NT2/D1 (cell line): ENCODE measurements around the gene REC114.

Experiments used
- DNase-seq: peaks from one replicate; pipeline ENCODE4 v3.0.0-alpha.2; 2011; ENCODE audit warnings: low read depth, low spot score
- H3K27me3 ChIP-seq: 2 replicates; pipeline ENCODE4 v1.6.0; 2011; ENCODE audit warnings: mild to moderate bottlenecking; ENCODE audit not compliant: insufficient read length, insufficient read depth
- H3K36me3 ChIP-seq: 2 replicates; pipeline ENCODE4 v1.6.1; 2011; ENCODE audit warnings: mild to moderate bottlenecking, low read length, mixed read lengths; ENCODE audit not compliant: insufficient read depth, insufficient read length
- H3K4me1 ChIP-seq: 2 replicates; pipeline ENCODE4 v1.5.1; 2011; ENCODE audit not compliant: insufficient read depth, insufficient read length
- H3K4me3 ChIP-seq: 2 replicates; pipeline ENCODE4 v1.5.1; 2011; ENCODE audit warnings: low read depth; ENCODE audit not compliant: insufficient read length
- H3K9ac ChIP-seq: 2 replicates; pipeline ENCODE4 v1.6.0; 2011; ENCODE audit warnings: low read depth; ENCODE audit not compliant: insufficient read length
- H3K9me3 ChIP-seq: 2 replicates; pipeline ENCODE4 v1.5.1; 2011; ENCODE audit warnings: mild to moderate bottlenecking, low read length; ENCODE audit not compliant: insufficient read depth
- SUZ12 ChIP-seq: IDR thresholded peaks from 2 replicates; pipeline ENCODE4 v1.6.1; 2011; ENCODE audit not compliant: insufficient read length, insufficient read depth; ENCODE audit errors: extremely low read depth
- YY1 ChIP-seq: IDR thresholded peaks from 2 replicates; pipeline ENCODE4 v1.6.1; 2011; ENCODE audit not compliant: insufficient read length, insufficient read depth
- ZNF274 ChIP-seq: IDR thresholded peaks from 2 replicates; pipeline ENCODE4 v1.6.1; 2011; ENCODE audit warnings: mild to moderate bottlenecking, low read depth, low read length

Gene REC114

DNA sequence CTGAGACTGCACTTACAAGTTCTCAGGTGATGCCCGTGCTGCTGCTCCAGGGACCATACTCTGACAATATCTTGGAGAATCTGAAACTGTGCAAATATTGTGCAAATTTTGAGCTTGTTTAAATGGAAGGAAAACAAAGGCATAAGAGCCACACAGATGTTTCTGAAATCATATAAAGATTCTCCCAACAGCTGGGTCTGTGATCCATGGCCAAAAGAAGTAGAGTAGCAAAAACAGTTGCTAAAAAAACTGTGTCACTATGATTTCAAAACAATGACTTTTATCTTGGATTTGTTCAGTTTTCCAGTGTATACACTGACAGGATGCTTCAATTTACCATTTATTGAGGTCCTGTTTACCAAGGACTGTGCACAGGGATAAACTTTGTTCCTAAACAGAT lies 164.9 kb downstream of the REC114 start:
- Histone ChIP-seq H3K36me3 (peaks cover 3% of the 10 kb centered on the region), H3K9ac (no peak overlapping the region), H3K4me3 (no peak overlapping the region), H3K9me3 (no peaks in the 10 kb centered on the region), H3K4me1 (no peaks in the 10 kb centered on the region), H3K27me3 (no peaks in the 10 kb centered on the region)
- TF ChIP-seq YY1 = no peak
- TF ChIP-seq ZNF274 = no peak
- TF ChIP-seq SUZ12 = no peak
- no peak for DNase-seq

DNA sequence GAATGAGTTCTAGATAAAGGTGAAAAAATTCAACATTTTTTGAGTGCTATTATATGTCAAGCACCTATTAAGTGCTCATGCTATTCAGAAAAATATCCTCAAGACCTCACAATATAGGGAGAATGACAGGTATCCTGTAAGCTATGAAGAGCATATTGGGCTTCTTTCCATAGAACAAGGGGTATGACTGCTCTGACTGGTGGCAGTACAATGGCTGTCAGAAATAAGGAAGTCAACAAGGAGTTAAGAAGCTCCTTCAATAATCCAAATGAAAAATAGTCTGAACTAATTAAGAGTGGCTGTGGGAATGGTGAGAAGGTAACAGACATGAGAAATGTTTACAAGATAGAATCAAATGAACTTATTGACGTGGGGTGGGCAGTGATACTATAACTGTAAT lies 165.5 kb downstream of the REC114 start:
- Histone ChIP-seq H3K36me3 (peaks cover 3% of the 10 kb centered on the region), H3K27me3 (no peaks in the 10 kb centered on the region), H3K9ac (no peak overlapping the region), H3K4me3 (no peak overlapping the region), H3K9me3 (no peaks in the 10 kb centered on the region), H3K4me1 (no peaks in the 10 kb centered on the region)
- TF ChIP-seq SUZ12 (no peak), ZNF274 (no peak), YY1 (no peak)
- no peak for DNase-seq

DNA sequence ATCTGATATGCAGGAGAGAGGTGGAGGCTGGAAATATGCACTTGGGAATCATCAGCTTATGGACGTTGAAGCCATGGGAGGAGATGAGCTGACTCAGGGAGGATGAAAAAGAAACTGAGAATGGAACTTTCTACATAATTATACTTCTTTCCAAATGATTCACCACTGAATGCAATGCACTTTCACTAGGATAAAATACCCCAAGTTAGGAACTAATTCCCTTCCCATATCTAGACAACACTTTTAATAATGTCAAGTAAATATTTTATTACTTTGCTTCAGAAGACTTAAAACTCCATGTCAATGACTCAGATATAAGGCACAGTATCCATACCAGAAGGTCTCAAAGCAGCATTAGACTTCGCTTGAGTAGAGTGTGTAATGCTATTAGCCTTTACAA lies 166.0 kb downstream of the REC114 start:
- Histone ChIP-seq H3K4me1 (no peaks in the 10 kb centered on the region), H3K36me3 (peaks cover 3% of the 10 kb centered on the region), H3K9ac (no peak overlapping the region), H3K27me3 (no peaks in the 10 kb centered on the region), H3K4me3 (no peak overlapping the region), H3K9me3 (no peaks in the 10 kb centered on the region)
- TF ChIP-seq YY1 = no peak
- no peak for TF ChIP-seq SUZ12
- TF ChIP-seq ZNF274 = no peak
- no peak for DNase-seq
